Glutamatergic neuron (in vitro differentiated cells): Measurements from ENCODE around the gene TMEM255A. TPM values are rescaled to one million over a fixed set of nuclear protein-coding genes. Genes with fewer than 3 reads are reported as not detected.

ENCODE experiments used
- DNase-seq: peaks from one replicate; pipeline ENCODE4 v3.0.0; 2022
- H3K27ac Mint-ChIP-seq: one replicate; pipeline ENCODE4 v1.8.0; 2020; ENCODE audit warnings: mild to moderate bottlenecking, mixed read lengths, inconsistent platforms; ENCODE audit not compliant: unreplicated experiment
- H3K27me3 Mint-ChIP-seq: one replicate; pipeline ENCODE4 v1.8.0; 2020; ENCODE audit warnings: mild to moderate bottlenecking, moderate library complexity, mixed read lengths, inconsistent platforms; ENCODE audit not compliant: unreplicated experiment
- H3K36me3 Mint-ChIP-seq: one replicate; pipeline ENCODE4 v1.8.0; 2020; ENCODE audit warnings: mild to moderate bottlenecking, mixed read lengths, inconsistent platforms; ENCODE audit not compliant: unreplicated experiment
- H3K4me1 Mint-ChIP-seq: one replicate; pipeline ENCODE4 v1.8.0; 2020; ENCODE audit warnings: mild to moderate bottlenecking, low read depth, mixed read lengths, inconsistent platforms; ENCODE audit not compliant: unreplicated experiment
- H3K4me3 Mint-ChIP-seq: one replicate; pipeline ENCODE4 v1.8.0; 2020; ENCODE audit warnings: mild to moderate bottlenecking, mixed read lengths, inconsistent platforms; ENCODE audit not compliant: unreplicated experiment
- H3K9me3 Mint-ChIP-seq: one replicate; pipeline ENCODE4 v1.8.0; 2020; ENCODE audit warnings: mild to moderate bottlenecking, moderate library complexity, mixed read lengths, inconsistent platforms; ENCODE audit not compliant: unreplicated experiment
- total RNA-seq: library from RNA; stranded (reverse); fragmentation: NEBNext Ultra II Directional; extraction: Animal tissue kit (Norgen Biotek cat#: 25700); gene quantifications from one replicate; pipeline ENCODE4 v1.2.1, GENCODE V29; 2021; ENCODE audit not compliant: unreplicated experiment
- TF ChIP-seq, protein P1 (sequence below): fragments of 200-600 bp; sonication (generic); IDR thresholded peaks from one replicate; pipeline ENCODE4 v1.5.0; 2021; ENCODE audit not compliant: partially characterized antibody, unreplicated experiment

The TMEM255A gene
- total RNA-seq, 1 donor from 2014 or later = 7.6 TPM

GRCh38 chrX:120213438-120214265 lies 97.6 kb downstream of the TMEM255A start:
- Mint-ChIP-seq H3K9me3 (peaks cover 2% of the 10 kb centered on the region), H3K27ac (no peak overlapping the region), H3K36me3 (no peaks in the 10 kb centered on the region), H3K4me1 (no peaks in the 10 kb centered on the region), H3K27me3 (no peaks in the 10 kb centered on the region), H3K4me3 (no peak overlapping the region)
- TF ChIP-seq, protein P1, sequence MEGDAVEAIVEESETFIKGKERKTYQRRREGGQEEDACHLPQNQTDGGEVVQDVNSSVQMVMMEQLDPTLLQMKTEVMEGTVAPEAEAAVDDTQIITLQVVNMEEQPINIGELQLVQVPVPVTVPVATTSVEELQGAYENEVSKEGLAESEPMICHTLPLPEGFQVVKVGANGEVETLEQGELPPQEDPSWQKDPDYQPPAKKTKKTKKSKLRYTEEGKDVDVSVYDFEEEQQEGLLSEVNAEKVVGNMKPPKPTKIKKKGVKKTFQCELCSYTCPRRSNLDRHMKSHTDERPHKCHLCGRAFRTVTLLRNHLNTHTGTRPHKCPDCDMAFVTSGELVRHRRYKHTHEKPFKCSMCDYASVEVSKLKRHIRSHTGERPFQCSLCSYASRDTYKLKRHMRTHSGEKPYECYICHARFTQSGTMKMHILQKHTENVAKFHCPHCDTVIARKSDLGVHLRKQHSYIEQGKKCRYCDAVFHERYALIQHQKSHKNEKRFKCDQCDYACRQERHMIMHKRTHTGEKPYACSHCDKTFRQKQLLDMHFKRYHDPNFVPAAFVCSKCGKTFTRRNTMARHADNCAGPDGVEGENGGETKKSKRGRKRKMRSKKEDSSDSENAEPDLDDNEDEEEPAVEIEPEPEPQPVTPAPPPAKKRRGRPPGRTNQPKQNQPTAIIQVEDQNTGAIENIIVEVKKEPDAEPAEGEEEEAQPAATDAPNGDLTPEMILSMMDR = peak; percentile 38
- DNase-seq = peak; percentile 59

Other genes starting within 250 kb of the TMEM255A start
- not detected for gene RHOXF2B, start 233.8 kb downstream of the TMEM255A start, total RNA-seq
- gene RHOXF1, start 195.5 kb downstream of the TMEM255A start, total RNA-seq = 0.98 TPM
- gene RHOXF2, start 152.8 kb downstream of the TMEM255A start, total RNA-seq = not detected
- gene ZBTB33, start 60.6 kb downstream of the TMEM255A start, total RNA-seq = 24.3 TPM
- gene ATP1B4, start 50.6 kb upstream of the TMEM255A start, total RNA-seq = not detected
- 48.9 TPM for gene LAMP2, start 157.8 kb upstream of the TMEM255A start, total RNA-seq
- 33.0 TPM for gene CUL4B, start 249.5 kb upstream of the TMEM255A start, total RNA-seq